OCI-LY3 (cell line): ENCODE results near the gene S100A10.

ENCODE experiments used
- EZH2phosphoT487 ChIP-seq: fragments of 200-600 bp; shearing (Covaris generic); IDR thresholded peaks from 2 replicates; pipeline ENCODE4 v1.6.1; 2018; ENCODE audit warnings: antibody characterized with exemption, mixed run types, low read depth
- TF ChIP-seq, protein P1 (sequence below): fragments of 200-600, 300-600 bp; sonication (generic); IDR thresholded peaks from 2 replicates; pipeline ENCODE4 v1.5.1; 2014; ENCODE audit warnings: antibody characterized with exemption, low read length, low read depth

DNA sequence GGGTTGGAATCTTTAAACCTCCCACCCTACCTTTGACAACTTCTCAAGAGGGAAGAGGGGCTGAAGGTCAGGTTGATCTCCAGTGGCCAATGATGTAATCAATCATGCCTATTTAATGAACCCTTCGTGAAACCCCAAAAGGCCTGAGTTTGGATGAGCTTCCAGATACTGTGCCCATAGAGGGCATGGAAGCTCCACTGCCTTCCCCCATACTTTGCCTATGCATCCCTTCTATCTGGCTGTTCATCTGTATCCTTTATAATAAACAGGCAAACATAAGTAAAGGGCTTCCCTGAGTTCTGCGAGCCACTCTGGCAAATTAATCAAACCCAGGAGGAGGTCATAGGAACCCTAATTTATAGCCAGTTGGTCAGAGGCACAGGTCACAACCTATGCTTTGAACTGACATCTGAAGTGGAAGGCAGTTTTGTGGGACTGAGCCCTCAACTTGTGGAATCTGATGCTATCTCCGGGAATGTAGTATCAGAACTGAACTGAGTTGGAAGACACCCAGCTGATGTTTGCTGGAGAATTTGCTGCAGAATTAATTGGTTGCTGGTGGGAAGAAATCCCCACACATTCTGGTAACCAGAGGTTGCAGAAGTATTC lies 24.8 kb downstream of the S100A10 start:
- TF ChIP-seq, protein P1, sequence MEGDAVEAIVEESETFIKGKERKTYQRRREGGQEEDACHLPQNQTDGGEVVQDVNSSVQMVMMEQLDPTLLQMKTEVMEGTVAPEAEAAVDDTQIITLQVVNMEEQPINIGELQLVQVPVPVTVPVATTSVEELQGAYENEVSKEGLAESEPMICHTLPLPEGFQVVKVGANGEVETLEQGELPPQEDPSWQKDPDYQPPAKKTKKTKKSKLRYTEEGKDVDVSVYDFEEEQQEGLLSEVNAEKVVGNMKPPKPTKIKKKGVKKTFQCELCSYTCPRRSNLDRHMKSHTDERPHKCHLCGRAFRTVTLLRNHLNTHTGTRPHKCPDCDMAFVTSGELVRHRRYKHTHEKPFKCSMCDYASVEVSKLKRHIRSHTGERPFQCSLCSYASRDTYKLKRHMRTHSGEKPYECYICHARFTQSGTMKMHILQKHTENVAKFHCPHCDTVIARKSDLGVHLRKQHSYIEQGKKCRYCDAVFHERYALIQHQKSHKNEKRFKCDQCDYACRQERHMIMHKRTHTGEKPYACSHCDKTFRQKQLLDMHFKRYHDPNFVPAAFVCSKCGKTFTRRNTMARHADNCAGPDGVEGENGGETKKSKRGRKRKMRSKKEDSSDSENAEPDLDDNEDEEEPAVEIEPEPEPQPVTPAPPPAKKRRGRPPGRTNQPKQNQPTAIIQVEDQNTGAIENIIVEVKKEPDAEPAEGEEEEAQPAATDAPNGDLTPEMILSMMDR = no peak
- TF ChIP-seq EZH2phosphoT487 = no peak
